Astrocyte (in vitro differentiated cells and primary cell): ENCODE measurements around the gene CLEC16A. TPM values are rescaled to one million over a fixed set of nuclear protein-coding genes. Genes with fewer than 3 reads are reported as not detected.

Source experiments
- DNase-seq: peaks from one replicate; pipeline ENCODE4 v3.0.0-alpha.2; 2010; ENCODE audit warnings: low read depth
- FAIRE-seq: peaks from 2 replicates; lab custom pipeline; 2011; peaks lifted over from hg19 to GRCh38; lab: Jason Lieb, UNC
- H2AFZ ChIP-seq: 2 replicates; pipeline ENCODE4 v1.6.0; 2012; ENCODE audit warnings: low read depth, low read length, inconsistent platforms
- H3K27ac ChIP-seq: 2 replicates; pipeline ENCODE4 v1.5.1; 2011; ENCODE audit warnings: low read depth, low read length, inconsistent platforms
- H3K27me3 ChIP-seq: 2 replicates; pipeline ENCODE4 v1.6.0; 2011; ENCODE audit warnings: low read length, inconsistent platforms; ENCODE audit not compliant: insufficient read depth
- H3K36me3 ChIP-seq: 2 replicates; pipeline ENCODE4 v1.5.1; 2011; ENCODE audit warnings: low read length, inconsistent platforms; ENCODE audit not compliant: insufficient read depth
- H3K4me1 ChIP-seq: 2 replicates; pipeline ENCODE4 v1.5.1; 2011; ENCODE audit warnings: low read length, inconsistent platforms; ENCODE audit not compliant: insufficient read depth
- H3K4me2 ChIP-seq: 2 replicates; pipeline ENCODE4 v1.6.0; 2012; ENCODE audit warnings: low read length, inconsistent platforms
- H3K4me3 ChIP-seq: 2 replicates; pipeline ENCODE4 v1.5.1; 2011; ENCODE audit warnings: low read depth, mild to moderate bottlenecking, low read length, inconsistent platforms; ENCODE audit not compliant: insufficient read depth
- H3K79me2 ChIP-seq: 2 replicates; pipeline ENCODE4 v1.6.0; 2012; ENCODE audit warnings: mild to moderate bottlenecking, low read length, inconsistent platforms; ENCODE audit not compliant: insufficient read depth
- H3K9ac ChIP-seq: 2 replicates; pipeline ENCODE4 v1.6.0; 2012; ENCODE audit warnings: mild to moderate bottlenecking, low read length, inconsistent platforms
- H3K9me3 ChIP-seq: 2 replicates; pipeline ENCODE4 v1.5.1; 2012; ENCODE audit warnings: low read depth, mild to moderate bottlenecking, low read length, inconsistent platforms; ENCODE audit not compliant: insufficient read depth
- H4K20me1 ChIP-seq: 2 replicates; pipeline ENCODE4 v1.6.0; 2012; ENCODE audit warnings: low read length, inconsistent platforms; ENCODE audit not compliant: insufficient read depth
- H3K27ac Mint-ChIP-seq: one replicate; pipeline ENCODE4 v1.8.0; 2021; ENCODE audit warnings: mild to moderate bottlenecking, mixed read lengths; ENCODE audit not compliant: unreplicated experiment
- H3K27me3 Mint-ChIP-seq: one replicate; pipeline ENCODE4 v1.8.0; 2021; ENCODE audit warnings: low read depth, mixed read lengths; ENCODE audit not compliant: unreplicated experiment
- H3K36me3 Mint-ChIP-seq: one replicate; pipeline ENCODE4 v1.8.0; 2021; ENCODE audit warnings: low read depth, mixed read lengths; ENCODE audit not compliant: unreplicated experiment
- H3K4me1 Mint-ChIP-seq: one replicate; pipeline ENCODE4 v1.8.0; 2021; ENCODE audit warnings: low read depth, mixed read lengths; ENCODE audit not compliant: unreplicated experiment
- H3K4me3 Mint-ChIP-seq: one replicate; pipeline ENCODE4 v1.8.0; 2021; ENCODE audit warnings: mild to moderate bottlenecking, moderate library complexity, mixed read lengths; ENCODE audit not compliant: unreplicated experiment
- H3K9me3 Mint-ChIP-seq: one replicate; pipeline ENCODE4 v1.8.0; 2021; ENCODE audit warnings: mild to moderate bottlenecking, mixed read lengths; ENCODE audit not compliant: unreplicated experiment
- EZH2 ChIP-seq: IDR thresholded peaks from 2 replicates; pipeline ENCODE4 v1.6.1; 2012; ENCODE audit warnings: mild to moderate bottlenecking, low read length, inconsistent platforms; ENCODE audit not compliant: insufficient read depth
- total RNA-seq: library from RNA; stranded (reverse); gene quantifications from 2 replicates; pipeline ENCODE4 v1.2.1, GENCODE V29; 2021
- TF ChIP-seq, protein P1 (sequence below): IDR thresholded peaks from 2 replicates; pipeline ENCODE4 v1.5.1; 2011; ENCODE audit warnings: low read depth, mild to moderate bottlenecking, inconsistent platforms, low read length, moderate library complexity; ENCODE audit not compliant: insufficient read depth

CLEC16A gene
- total RNA-seq, 1 donor from 2014 or later = 31.7 TPM

DNA sequence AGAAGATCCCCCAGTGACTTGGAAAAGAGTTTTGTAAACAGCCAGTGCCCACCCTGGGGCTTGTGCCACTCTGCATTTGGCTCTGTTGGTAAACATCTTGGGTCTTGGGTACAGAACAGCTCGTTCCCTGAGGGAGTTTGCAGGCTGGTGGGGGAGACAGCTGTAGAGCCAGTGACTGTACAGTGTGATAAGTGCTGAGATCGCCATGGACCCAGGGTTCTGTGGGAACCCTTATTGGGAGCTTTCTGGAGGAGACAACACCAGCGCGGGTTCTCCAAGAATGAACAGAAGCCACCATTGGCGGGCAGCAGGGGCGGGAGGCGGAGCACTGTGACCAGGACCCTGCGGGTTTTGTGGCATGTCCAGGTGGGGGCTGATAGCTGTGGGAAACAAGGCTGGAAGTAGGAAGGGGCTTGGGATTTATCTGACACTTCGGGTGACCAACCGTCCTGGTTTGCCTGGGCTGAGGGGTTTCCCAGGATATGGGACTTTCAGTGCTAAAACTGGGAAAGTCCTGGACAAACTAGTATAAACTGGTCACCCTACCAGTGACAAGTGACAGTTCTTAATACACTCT is 2.9 kb downstream of the CLEC16A start:
- Histone ChIP-seq H3K9me3 (no peaks in the 10 kb centered on the region), H3K36me3 (no peaks in the 10 kb centered on the region), H4K20me1 (peaks cover 67% of the 10 kb centered on the region), H2AFZ (no peak overlapping the region), H3K4me2 (peak overlapping the region; percentile 98), H3K9ac (no peak overlapping the region), H3K4me1 (peaks cover 38% of the 10 kb centered on the region), H3K27ac (no peak overlapping the region), H3K79me2 (peaks cover 77% of the 10 kb centered on the region), H3K4me3 (no peak overlapping the region), H3K27me3 (no peaks in the 10 kb centered on the region)
- H3K27ac Mint-ChIP-seq = peak overlapping the region; percentile 59
- TF ChIP-seq, protein P1, sequence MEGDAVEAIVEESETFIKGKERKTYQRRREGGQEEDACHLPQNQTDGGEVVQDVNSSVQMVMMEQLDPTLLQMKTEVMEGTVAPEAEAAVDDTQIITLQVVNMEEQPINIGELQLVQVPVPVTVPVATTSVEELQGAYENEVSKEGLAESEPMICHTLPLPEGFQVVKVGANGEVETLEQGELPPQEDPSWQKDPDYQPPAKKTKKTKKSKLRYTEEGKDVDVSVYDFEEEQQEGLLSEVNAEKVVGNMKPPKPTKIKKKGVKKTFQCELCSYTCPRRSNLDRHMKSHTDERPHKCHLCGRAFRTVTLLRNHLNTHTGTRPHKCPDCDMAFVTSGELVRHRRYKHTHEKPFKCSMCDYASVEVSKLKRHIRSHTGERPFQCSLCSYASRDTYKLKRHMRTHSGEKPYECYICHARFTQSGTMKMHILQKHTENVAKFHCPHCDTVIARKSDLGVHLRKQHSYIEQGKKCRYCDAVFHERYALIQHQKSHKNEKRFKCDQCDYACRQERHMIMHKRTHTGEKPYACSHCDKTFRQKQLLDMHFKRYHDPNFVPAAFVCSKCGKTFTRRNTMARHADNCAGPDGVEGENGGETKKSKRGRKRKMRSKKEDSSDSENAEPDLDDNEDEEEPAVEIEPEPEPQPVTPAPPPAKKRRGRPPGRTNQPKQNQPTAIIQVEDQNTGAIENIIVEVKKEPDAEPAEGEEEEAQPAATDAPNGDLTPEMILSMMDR = no peak
- TF ChIP-seq EZH2 = no peak
- H3K4me1 Mint-ChIP-seq = peaks cover 57% of the 10 kb centered on the region
- peak overlapping the region; percentile 60 for H3K4me3 Mint-ChIP-seq
- DNase-seq = no peak
- no peaks in the 10 kb centered on the region for H3K27me3 Mint-ChIP-seq
- H3K36me3 Mint-ChIP-seq = no peaks in the 10 kb centered on the region
- no peaks in the 10 kb centered on the region for H3K9me3 Mint-ChIP-seq
- no peak for FAIRE-seq

DNA sequence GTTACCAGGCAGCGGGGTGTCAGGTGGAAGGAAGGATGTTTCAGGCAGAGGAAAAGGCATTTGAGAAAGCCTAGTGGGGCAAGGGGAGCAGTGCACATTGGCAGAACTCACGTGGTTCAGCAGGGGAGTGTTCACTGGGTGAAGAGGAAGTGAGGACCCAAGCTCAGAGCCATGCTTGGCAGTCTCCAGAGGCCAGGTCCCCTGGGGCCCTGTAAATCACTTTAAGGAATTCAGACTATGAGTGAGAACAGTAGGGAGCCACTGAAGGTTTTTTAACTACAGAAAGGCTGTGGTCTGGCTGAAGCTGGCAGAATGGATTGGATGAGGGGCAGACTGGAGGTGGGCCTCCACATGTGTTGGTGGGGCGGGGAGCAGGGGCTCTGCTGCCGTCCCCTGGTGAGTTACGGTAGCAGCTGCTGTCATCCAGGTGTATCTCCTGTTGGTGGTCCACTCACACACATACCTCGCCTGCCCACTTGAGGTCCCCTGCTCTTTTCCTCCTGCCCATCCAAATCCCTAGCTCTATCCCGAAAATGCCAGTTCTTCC is 5.1 kb downstream of the CLEC16A start:
- Histone ChIP-seq H3K27ac (no peak overlapping the region), H3K79me2 (peaks cover 87% of the 10 kb centered on the region), H3K36me3 (no peaks in the 10 kb centered on the region), H3K4me3 (no peak overlapping the region), H3K9ac (no peak overlapping the region), H3K4me2 (no peak overlapping the region), H4K20me1 (peaks cover 85% of the 10 kb centered on the region), H2AFZ (no peak overlapping the region), H3K27me3 (no peaks in the 10 kb centered on the region), H3K4me1 (peaks cover 38% of the 10 kb centered on the region), H3K9me3 (no peaks in the 10 kb centered on the region)
- Mint-ChIP-seq H3K4me3 (peak overlapping the region; percentile 7), H3K27ac (peak overlapping the region; percentile 38), H3K36me3 (no peaks in the 10 kb centered on the region), H3K4me1 (peaks cover 61% of the 10 kb centered on the region), H3K27me3 (no peaks in the 10 kb centered on the region), H3K9me3 (no peaks in the 10 kb centered on the region)
- TF ChIP-seq, protein P1 = no peak
- TF ChIP-seq EZH2 = no peak
- no peak for FAIRE-seq
- peak; percentile 14 for DNase-seq

DNA sequence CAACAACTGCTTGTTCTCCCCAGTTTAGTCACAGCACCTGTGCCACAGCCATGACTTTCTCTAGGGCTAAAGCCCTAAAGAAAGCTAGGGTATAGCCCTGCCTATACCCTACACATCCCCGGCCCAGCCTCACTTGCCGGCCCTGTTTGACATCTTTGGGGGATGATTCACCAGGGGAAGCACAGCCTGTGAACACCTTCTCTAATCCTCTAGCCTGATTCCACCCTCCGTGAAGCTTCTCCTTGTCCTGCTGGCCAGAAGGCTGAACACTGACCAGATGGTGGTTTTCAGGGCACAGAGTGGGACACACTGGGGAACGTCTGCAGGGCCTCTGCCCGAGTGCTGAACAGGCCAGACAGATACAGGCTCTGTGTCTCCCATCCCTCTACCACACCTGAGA is 6.0 kb downstream of the CLEC16A start:
- H3K36me3 Mint-ChIP-seq = no peaks in the 10 kb centered on the region
- H3K9me3 Mint-ChIP-seq = no peaks in the 10 kb centered on the region
- Histone ChIP-seq H3K9ac (no peak overlapping the region), H4K20me1 (peaks cover 86% of the 10 kb centered on the region), H2AFZ (no peak overlapping the region), H3K4me2 (no peak overlapping the region), H3K4me3 (no peak overlapping the region), H3K36me3 (no peaks in the 10 kb centered on the region), H3K27ac (no peak overlapping the region), H3K79me2 (peaks cover 85% of the 10 kb centered on the region), H3K4me1 (peaks cover 32% of the 10 kb centered on the region), H3K27me3 (no peaks in the 10 kb centered on the region), H3K9me3 (no peaks in the 10 kb centered on the region)
- TF ChIP-seq, protein P1 = no peak
- no peaks in the 10 kb centered on the region for H3K27me3 Mint-ChIP-seq
- DNase-seq (no peak), FAIRE-seq (no peak)
- H3K4me1 Mint-ChIP-seq = peaks cover 61% of the 10 kb centered on the region
- no peak overlapping the region for H3K4me3 Mint-ChIP-seq
- peak overlapping the region; percentile 38 for H3K27ac Mint-ChIP-seq
